Measurements from ENCODE around the gene MYCBP2.

DNA sequence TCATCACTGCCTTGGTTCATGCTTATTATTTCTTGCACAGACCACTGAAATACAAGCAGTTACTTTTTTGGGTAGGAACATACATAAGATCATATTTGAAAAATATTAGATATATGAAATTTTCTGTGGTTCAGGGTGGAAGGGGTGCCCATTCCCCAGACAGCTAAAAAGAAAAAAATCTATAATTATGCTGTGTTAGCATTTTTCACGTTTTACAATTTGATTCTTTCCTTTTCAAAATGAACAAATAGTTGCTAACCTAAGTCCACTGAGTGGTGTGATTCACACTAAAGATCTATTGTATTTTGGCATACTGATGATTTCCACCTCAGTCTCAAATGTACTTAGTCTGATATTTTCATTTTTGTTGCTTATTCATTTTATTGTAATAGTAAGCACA, 233.2 kb downstream of the MYCBP2 start:
- TF ChIP-seq, protein P1, sequence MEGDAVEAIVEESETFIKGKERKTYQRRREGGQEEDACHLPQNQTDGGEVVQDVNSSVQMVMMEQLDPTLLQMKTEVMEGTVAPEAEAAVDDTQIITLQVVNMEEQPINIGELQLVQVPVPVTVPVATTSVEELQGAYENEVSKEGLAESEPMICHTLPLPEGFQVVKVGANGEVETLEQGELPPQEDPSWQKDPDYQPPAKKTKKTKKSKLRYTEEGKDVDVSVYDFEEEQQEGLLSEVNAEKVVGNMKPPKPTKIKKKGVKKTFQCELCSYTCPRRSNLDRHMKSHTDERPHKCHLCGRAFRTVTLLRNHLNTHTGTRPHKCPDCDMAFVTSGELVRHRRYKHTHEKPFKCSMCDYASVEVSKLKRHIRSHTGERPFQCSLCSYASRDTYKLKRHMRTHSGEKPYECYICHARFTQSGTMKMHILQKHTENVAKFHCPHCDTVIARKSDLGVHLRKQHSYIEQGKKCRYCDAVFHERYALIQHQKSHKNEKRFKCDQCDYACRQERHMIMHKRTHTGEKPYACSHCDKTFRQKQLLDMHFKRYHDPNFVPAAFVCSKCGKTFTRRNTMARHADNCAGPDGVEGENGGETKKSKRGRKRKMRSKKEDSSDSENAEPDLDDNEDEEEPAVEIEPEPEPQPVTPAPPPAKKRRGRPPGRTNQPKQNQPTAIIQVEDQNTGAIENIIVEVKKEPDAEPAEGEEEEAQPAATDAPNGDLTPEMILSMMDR (IDR thresholded peaks at IDR 0.05; ENCODE audit: low read length), result no peak
- TF ChIP-seq EZH2phosphoT487 (IDR thresholded peaks at IDR 0.05; ENCODE audit: low read length), result no peak

All from MM.1S (cell line).